HUES6 (cell line): ENCODE data around the gene TIGD2.
"Not testable (repeated sequence)": the region's sequence is repeated elsewhere in the genome, so short reads cannot be mapped to it uniquely, and the experiment has no call there.

Experiments
- H3K27ac ChIP-seq: 2 replicates; pipeline ENCODE4 v1.7.0; 2013; ENCODE audit warnings: low read depth, mild to moderate bottlenecking, low read length, inconsistent platforms
- H3K27me3 ChIP-seq: 2 replicates; pipeline ENCODE4 v1.6.1; 2013; ENCODE audit warnings: low read length; ENCODE audit not compliant: control insufficient read depth, insufficient read depth
- H3K36me3 ChIP-seq: 2 replicates; pipeline ENCODE4 v1.6.1; 2013; ENCODE audit warnings: low read length; ENCODE audit not compliant: control insufficient read depth, insufficient read depth
- H3K4me1 ChIP-seq: 2 replicates; pipeline ENCODE4 v1.6.1; 2013; ENCODE audit warnings: low read length; ENCODE audit not compliant: control insufficient read depth, insufficient read depth
- H3K4me3 ChIP-seq: 2 replicates; pipeline ENCODE4 v1.5.1; 2013; ENCODE audit warnings: low read depth, low read length
- H3K9ac ChIP-seq: one replicate; pipeline ENCODE4 v1.6.1; 2013; ENCODE audit warnings: mild to moderate bottlenecking, low read length
- H3K9me3 ChIP-seq: 2 replicates; pipeline ENCODE4 v1.6.1; 2013; ENCODE audit warnings: low read depth, low read length; ENCODE audit not compliant: control insufficient read depth, insufficient read depth

TIGD2 gene

DNA sequence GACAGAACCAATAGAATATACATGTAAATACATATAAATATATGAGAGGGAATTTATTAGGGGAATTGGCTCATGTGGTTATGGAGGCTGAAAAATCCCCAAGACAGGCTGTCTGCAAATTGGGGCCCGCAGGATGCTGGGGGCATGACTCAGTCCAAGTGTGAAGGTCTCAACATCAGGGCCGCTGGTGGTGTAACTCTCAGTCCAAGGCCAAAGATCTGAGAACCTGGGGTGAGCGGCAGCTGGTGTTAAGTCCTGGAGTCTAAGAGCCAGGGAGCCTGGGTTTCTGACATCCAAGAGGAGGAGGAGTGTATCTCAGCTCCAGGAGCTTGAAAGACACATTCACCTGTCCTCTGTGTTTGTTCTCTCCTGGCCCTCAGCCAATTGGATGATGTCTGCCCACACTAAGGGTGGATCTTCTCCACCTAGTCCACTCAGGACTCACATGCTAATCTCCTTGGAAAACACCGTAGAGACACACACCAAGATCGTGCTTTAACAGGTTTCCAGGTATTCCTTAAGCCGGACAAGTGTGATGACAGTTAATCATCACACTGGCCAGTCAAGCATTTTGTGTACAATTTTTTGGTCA lies 28.9 kb downstream of the TIGD2 start:
- peaks cover 5% of the 10 kb centered on the region for H3K9me3 ChIP-seq

DNA sequence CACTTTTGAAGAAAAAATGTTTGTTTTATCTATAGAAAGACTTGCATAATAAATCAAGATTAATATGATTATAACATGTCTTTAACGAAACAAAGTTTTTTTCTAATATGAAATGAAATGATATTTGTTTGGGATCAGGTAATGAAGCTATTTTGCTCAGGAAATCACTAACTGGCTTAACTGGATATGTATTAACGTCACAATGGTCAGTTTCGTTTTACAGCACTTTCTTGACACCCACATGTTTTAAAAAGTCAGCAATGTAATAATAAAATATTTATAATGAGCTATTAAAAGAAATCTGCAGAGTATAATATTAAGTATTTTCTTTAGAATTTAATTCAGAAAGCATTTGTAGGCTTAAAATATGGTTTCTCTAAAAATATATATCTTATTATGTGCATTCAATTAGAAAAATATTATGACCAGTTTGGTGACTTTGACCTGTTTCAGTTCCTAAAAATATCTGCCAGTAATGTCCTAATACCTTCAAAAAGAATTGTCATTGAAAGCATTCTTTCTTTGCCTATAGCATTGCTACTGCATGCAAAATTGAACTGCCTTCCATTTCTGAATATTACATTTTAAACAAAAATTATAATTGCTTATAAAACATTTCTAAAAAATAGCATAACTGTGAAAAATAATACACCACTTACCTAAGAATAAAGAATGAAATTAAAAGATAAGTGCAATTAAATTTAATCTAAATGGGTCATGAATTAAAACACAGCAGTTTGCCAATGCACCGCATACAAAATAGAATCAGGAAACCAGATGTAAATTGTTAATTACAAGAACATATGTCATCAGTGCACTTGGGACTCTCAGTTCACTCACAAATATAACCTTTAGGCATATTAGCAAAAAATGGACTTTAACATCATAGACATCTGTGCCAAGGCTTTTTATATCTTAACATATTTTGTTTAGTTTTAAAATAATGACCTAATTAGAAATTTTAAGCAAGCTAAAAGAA lies 31.6 kb downstream of the TIGD2 start:
- no peak overlapping the region for H3K27ac ChIP-seq
- no peak overlapping the region for H3K9ac ChIP-seq
- H3K4me3 ChIP-seq, result no peak overlapping the region
- H3K4me1 ChIP-seq, result no peaks in the 10 kb centered on the region
- peaks cover 5% of the 10 kb centered on the region for H3K9me3 ChIP-seq
- no peaks in the 10 kb centered on the region for H3K36me3 ChIP-seq
- no peaks in the 10 kb centered on the region for H3K27me3 ChIP-seq

More for the DNA sequence above, 28.9 kb downstream of the TIGD2 start:
- H3K9ac ChIP-seq, result no peak overlapping the region
- H3K27ac ChIP-seq, result no peak overlapping the region
- no peak overlapping the region for H3K4me3 ChIP-seq
- H3K4me1 ChIP-seq, result 0 out of 2 replicates have a peak, but pooled peaks cover 5% of the 10 kb centered on the region
- H3K27me3 ChIP-seq, result no peaks in the 10 kb centered on the region
- H3K36me3 ChIP-seq, result no peaks in the 10 kb centered on the region

DNA sequence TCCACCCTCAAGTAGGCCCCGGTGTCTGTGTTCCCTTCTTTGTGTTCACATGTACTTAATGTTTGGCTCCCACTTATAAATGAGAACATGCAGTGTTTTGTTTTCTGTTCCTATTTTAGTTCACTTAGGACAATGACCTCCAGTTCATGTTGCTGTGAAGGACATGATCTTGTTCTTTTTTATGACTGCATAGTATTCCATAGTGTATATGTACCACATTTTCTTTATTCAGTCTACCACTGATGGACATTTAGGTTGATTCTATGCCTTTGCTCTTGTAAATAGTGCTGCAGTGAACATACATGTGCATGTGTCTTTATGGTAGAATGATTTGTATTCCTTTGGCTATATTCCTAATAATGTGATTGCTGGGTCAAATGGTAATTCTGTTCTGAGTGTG lies 33.3 kb downstream of the TIGD2 start:
- not testable (repeated sequence) for H3K27ac ChIP-seq, H3K27me3 ChIP-seq, H3K9ac ChIP-seq, H3K36me3 ChIP-seq, H3K4me3 ChIP-seq, H3K4me1 ChIP-seq
- H3K9me3 ChIP-seq, result peaks cover 17% of the 10 kb centered on the region

DNA sequence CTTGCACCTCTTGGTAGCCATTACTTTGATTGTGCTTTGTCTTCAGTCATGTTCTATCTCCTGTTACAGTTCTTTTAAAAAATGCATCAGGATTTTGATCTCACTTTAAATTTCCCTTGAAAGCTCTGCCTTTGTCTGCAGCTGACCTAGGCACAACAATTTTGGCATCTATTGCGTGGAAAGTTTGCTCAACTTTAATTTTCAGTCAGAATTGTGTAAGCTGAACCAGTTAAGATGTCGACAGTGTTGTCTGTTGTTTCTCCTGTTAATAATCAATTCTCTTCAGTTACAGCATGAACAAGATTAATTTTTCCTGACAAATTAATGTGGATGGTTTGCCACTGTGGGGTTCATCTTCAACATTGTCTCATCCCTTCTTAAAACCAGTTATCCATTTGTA lies 34.9 kb downstream of the TIGD2 start:
- no peaks in the 10 kb centered on the region for H3K27me3 ChIP-seq
- H3K4me3 ChIP-seq, result no peak overlapping the region
- no peak overlapping the region for H3K27ac ChIP-seq
- H3K9me3 ChIP-seq, result peaks cover 20% of the 10 kb centered on the region
- no peaks in the 10 kb centered on the region for H3K4me1 ChIP-seq
- H3K36me3 ChIP-seq, result no peaks in the 10 kb centered on the region
- no peak overlapping the region for H3K9ac ChIP-seq

DNA sequence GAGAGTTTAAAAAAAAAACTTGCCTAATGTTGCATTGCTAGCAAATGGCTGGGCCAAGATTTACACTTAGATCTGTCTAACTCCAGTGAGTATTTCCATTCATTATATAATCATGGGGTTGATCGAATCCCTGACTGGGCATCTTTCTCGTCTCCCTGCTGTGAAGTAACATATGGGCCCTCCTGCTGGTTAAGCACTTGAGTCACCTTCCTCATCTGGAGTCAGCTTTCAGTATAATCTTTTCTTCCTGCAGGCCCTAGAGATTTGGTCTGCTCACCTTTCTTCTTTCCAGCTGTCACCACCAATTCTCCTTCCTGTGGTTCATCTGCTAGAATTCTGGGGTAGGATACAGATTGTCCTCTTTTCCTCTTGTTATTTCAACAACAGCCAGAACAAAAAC lies 41.6 kb downstream of the TIGD2 start:
- Histone ChIP-seq H3K36me3 (no peaks in the 10 kb centered on the region), H3K27me3 (no peaks in the 10 kb centered on the region), H3K4me3 (no peak overlapping the region), H3K27ac (no peak overlapping the region), H3K9ac (no peak overlapping the region), H3K9me3 (peaks cover 17% of the 10 kb centered on the region), H3K4me1 (peaks cover 8% of the 10 kb centered on the region; the same call in 1 of the 2 replicates)

DNA sequence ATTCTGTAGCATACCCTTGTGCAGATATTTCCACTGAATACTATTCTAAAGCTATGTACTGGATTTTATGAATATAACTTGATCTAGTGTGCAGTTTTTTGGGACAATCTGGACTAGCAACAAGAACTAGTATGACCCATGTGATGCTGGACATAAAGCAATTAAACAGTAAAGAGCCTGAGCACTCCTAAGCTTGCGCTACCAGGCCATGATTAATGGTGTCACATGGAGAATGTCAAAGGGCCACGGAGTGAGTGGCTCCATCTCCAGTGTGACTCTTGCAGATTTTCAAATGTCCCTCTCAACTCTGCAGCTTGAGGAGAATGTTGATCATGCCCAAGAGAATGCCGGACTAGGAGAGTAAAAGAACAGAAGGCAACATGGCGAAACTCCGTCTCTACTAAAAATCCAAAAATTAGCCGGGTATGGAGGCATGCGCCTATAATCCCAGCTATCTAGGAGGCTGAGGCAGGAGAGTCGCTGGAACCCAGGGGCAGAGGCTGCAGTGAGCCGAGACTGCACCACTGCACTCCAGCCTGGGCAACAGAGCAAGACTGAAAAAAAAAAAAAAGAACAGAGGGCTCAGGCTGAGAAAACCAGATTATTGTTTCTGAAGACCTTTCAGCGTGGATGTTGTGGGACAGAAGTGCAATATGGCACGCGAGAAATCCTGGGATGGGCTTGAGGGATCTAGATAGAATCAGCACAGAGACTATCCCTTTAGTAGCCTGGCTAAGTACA lies 45.0 kb downstream of the TIGD2 start:
- Histone ChIP-seq H3K9me3 (0 out of 2 replicates have a peak, but pooled peaks cover 2% of the 10 kb centered on the region), H3K9ac (no peak overlapping the region), H3K36me3 (no peaks in the 10 kb centered on the region), H3K27ac (no peak overlapping the region), H3K4me1 (peaks cover 8% of the 10 kb centered on the region; the same call in 1 of the 2 replicates), H3K4me3 (no peak overlapping the region), H3K27me3 (no peaks in the 10 kb centered on the region)

DNA sequence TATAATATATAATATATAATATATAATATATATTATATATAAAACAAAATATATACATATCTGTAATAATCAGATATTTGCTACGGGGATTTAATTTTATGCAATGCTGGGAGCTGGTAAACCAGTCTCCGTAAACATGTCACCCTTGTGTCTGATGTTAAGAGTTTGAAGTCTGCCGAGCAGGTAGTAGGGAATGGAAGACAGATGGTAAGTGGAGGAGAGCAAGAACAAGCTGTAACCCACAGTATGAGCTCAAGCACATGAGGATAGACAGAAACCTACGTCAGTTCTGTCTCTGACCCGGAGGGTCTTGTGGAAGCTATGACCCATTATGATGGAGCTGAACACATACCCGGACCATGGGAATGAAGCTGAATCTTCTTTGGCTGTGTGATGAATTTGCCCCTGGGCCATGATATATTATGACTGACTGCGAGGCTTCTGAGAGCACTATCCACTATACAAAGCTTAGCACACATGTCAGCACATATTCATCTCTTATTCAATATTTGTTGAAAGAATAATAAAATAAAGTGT lies 46.2 kb downstream of the TIGD2 start:
- H3K4me3 ChIP-seq, result no peak overlapping the region
- no peaks in the 10 kb centered on the region for H3K9me3 ChIP-seq
- no peak overlapping the region for H3K27ac ChIP-seq
- H3K9ac ChIP-seq, result no peak overlapping the region
- peaks cover 8% of the 10 kb centered on the region; the same call in 1 of the 2 replicates for H3K4me1 ChIP-seq
- no peaks in the 10 kb centered on the region for H3K27me3 ChIP-seq
- no peaks in the 10 kb centered on the region for H3K36me3 ChIP-seq

DNA sequence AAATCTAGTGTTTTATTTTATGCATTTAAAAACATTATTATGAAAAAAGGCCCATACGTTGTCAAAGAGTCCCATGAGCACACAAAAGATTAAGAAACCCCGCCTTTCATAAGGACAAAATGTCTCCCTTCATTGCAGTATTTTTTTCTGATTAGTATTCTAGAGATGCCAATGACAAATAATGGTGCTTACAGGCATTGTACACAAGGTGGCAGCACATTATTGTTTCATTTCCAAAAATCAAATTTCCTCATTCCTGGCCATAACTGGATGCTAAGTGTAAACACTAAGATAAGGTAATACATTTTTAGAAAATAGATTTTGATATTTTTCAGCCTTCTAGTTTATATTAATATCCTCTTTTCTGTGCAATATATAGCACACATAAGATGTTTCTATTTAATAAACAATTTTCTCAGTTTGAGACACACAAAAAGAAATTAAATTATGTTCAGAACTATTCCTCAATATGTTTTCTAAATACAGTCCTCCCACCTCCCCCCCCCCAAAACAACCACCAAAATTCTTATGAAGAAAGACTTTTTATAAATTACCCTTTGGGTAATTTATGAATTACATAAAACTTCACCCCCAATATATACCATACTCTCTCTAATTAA lies 47.7 kb downstream of the TIGD2 start:
- Histone ChIP-seq H3K27me3 (no peaks in the 10 kb centered on the region), H3K4me3 (no peak overlapping the region), H3K27ac (no peak overlapping the region), H3K9ac (no peak overlapping the region), H3K36me3 (no peaks in the 10 kb centered on the region), H3K4me1 (no peaks in the 10 kb centered on the region), H3K9me3 (no peaks in the 10 kb centered on the region)

DNA sequence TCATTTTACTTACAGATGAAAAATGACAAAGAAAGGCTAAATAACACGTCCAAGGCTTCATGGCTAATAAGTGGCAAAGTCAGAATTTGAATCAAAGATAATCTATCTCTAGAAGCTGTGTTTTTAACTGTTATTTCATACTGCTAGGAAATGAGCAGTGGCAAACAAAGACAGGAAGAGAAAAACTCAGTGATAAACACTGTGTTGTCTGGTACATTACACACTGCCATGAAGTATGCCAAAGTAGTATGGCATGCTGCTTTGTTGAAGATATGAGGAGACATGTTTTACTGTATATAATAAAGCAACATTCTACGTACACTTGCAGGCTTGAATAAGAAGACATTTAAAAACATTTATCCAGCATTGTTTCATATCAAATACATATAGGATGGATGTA lies 49.5 kb downstream of the TIGD2 start:
- H3K9ac ChIP-seq, result no peak overlapping the region
- H3K27ac ChIP-seq, result no peak overlapping the region
- no peaks in the 10 kb centered on the region for H3K4me1 ChIP-seq
- no peaks in the 10 kb centered on the region for H3K27me3 ChIP-seq
- H3K36me3 ChIP-seq, result no peaks in the 10 kb centered on the region
- H3K4me3 ChIP-seq, result no peak overlapping the region
- H3K9me3 ChIP-seq, result no peaks in the 10 kb centered on the region

DNA sequence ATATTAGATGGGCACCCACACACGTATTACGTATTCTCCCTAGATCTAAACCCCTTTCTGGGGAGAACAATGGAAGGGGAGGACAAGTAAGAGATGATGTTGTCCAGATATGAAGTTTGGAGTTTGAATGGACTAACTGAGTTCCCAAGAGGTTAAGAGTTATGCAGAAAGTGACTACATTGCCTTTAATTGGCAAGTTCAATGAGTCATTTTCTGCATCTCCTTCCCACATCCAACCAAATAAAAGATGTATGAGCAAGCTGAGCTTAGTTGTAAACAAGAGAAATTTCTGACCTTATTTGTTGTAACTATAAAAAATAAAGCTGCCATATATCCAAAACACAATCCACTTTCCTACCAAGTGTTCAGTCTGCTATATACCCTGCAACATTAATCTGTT lies 50.5 kb downstream of the TIGD2 start:
- H3K9me3 ChIP-seq, result no peaks in the 10 kb centered on the region
- no peaks in the 10 kb centered on the region for H3K27me3 ChIP-seq
- H3K4me3 ChIP-seq, result no peak overlapping the region
- H3K36me3 ChIP-seq, result no peaks in the 10 kb centered on the region
- H3K27ac ChIP-seq, result no peak overlapping the region
- no peaks in the 10 kb centered on the region for H3K4me1 ChIP-seq
- no peak overlapping the region for H3K9ac ChIP-seq
